C4-2B (cell line): Measurements from ENCODE around the gene BLM.

Experiments
- H3K27ac ChIP-seq: fragments of 450-650 bp; 2 replicates; pipeline ENCODE4 v1.5.1; 2017
- CTCF ChIP-seq: fragments of 450-650 bp; conservative IDR thresholded peaks from 2 replicates; pipeline ENCODE4 v1.5.1; 2017; ENCODE audit warnings: mild to moderate bottlenecking
- ZFX ChIP-seq: fragments of 450-650 bp; IDR thresholded peaks from 2 replicates; pipeline ENCODE4 v1.6.1; 2017

Gene BLM

GRCh38 chr15:90690585-90690984 lies 26.6 kb upstream of the BLM start:
- no peak overlapping the region for H3K27ac ChIP-seq
- TF ChIP-seq CTCF (no peak), ZFX (no peak)

- no peak for TF ChIP-seq ZFX
- no peak; the same call in 1 of the 2 replicates for TF ChIP-seq CTCF
- H3K27ac ChIP-seq = no peak overlapping the region
Measured at GRCh38 chr15:90691369-90691768, 25.8 kb upstream of the BLM start.

GRCh38 chr15:90691982-90692773 lies 25.0 kb upstream of the BLM start:
- TF ChIP-seq CTCF (no peak), ZFX (no peak)
- no peak overlapping the region for H3K27ac ChIP-seq

GRCh38 chr15:90694987-90695386 lies 22.2 kb upstream of the BLM start:
- no peak for TF ChIP-seq CTCF
- no peak for TF ChIP-seq ZFX
- H3K27ac ChIP-seq = no peak overlapping the region

GRCh38 chr15:90697175-90697574 lies 20.0 kb upstream of the BLM start:
- no peak overlapping the region for H3K27ac ChIP-seq
- TF ChIP-seq CTCF = no peak
- no peak for TF ChIP-seq ZFX

GRCh38 chr15:90698629-90699028 lies 18.5 kb upstream of the BLM start:
- no peak overlapping the region for H3K27ac ChIP-seq
- no peak for TF ChIP-seq CTCF
- TF ChIP-seq ZFX = no peak

- H3K27ac ChIP-seq = no peak overlapping the region
- TF ChIP-seq ZFX = no peak
- TF ChIP-seq CTCF = no peak
Measured at GRCh38 chr15:90701048-90701447, 16.1 kb upstream of the BLM start.
